Tibial nerve (tissue), 4 donors: Measurements from ENCODE around the gene CEP128.

Experiments used
- CTCF ChIP-seq, 5 experiments: fragments of 200-600 bp in 3 of 5; fragments of 450-650 bp in 2 of 5; sonication (generic) in 3 of 5; IDR thresholded peaks; one replicate each; pipeline ENCODE4 v1.5.1; 2016 to 2019; ENCODE audit warnings: antibody characterized with exemption in 5 of 5, mild to moderate bottlenecking in 3 of 5, moderate library complexity in 2 of 5
- EP300 ChIP-seq, 2 donors: sonication (generic); formaldehyde crosslinking; IDR thresholded peaks; one replicate each; pipeline ENCODE4 v1.6.1; 2017; ENCODE audit warnings: antibody characterized with exemption in 2 of 2, mild to moderate bottlenecking in 1 of 2
- POLR2A ChIP-seq, 2 donors: fragments of 450-650 bp; IDR thresholded peaks; one replicate each; pipeline ENCODE4 v1.6.1; 2017; ENCODE audit warnings: antibody characterized with exemption in 2 of 2, mild to moderate bottlenecking in 2 of 2, moderate library complexity in 2 of 2

- TF ChIP-seq CTCF (IDR thresholded peaks at IDR 0.05) (no peak), POLR2A (IDR thresholded peaks at IDR 0.05) (no peak), EP300 (IDR thresholded peaks at IDR 0.05) (no peak)
These were observed 405.1 kb downstream of the CEP128 start for GRCh38 chr14:80536456-80536855.
